SK-N-SH (cell line): ENCODE measurements around the gene PALLD. TPM values are rescaled to one million over a fixed set of nuclear protein-coding genes. Genes with fewer than 3 reads are reported as not detected.

Experiments
- CTCF ChIA-PET: fragments of 300-600, 350-600 bp; formaldehyde crosslinking; extraction: SDS; loops from one replicate; lab custom pipeline; 2021; lab: Yijun Ruan, JAX
- POLR2A ChIA-PET: fragments of 350-600 bp; sonication (Branson Sonifier 250); formaldehyde crosslinking; extraction: SDS; loops from one replicate; lab custom pipeline; 2020; ENCODE audit warnings: antibody characterized with exemption, inconsistent platforms; lab: Yijun Ruan, JAX
- DNase-seq: peaks from one replicate; pipeline ENCODE4 v3.0.0; 2012
- H2AFZ ChIP-seq: fragments of 200-600 bp; sonication (generic); 2 replicates; pipeline ENCODE4 v1.8.1; 2016; ENCODE audit warnings: antibody characterized with exemption, mild to moderate bottlenecking, low read depth
- H3F3A ChIP-seq: fragments of 200-600 bp; sonication (generic); replicated peaks from 2 replicates; pipeline ENCODE3; 2016; ENCODE audit warnings: antibody characterized with exemption, mild to moderate bottlenecking; ENCODE audit not compliant: insufficient read depth
- H3K27ac ChIP-seq, 2 experiments: fragments of 200-500 bp in 1 of 2; fragments of 200-600 bp in 1 of 2; sonication (Bioruptor generic) in 1 of 2; sonication (generic), shearing (Covaris generic) in 1 of 2; 2 replicates each; pipeline versions ENCODE4 v1.5.1 to v1.6.1; 2014 to 2016; ENCODE audit warnings: low read depth in 2 of 2, inconsistent platforms in 1 of 2, low read length in 1 of 2, mild to moderate bottlenecking in 1 of 2, mixed read lengths in 1 of 2
- H3K27me3 ChIP-seq: fragments of 200-600 bp; sonication (generic), shearing (Covaris generic); 2 replicates; pipeline ENCODE4 v1.6.1; 2016; ENCODE audit warnings: mixed run types; ENCODE audit not compliant: insufficient read depth
- H3K36me3 ChIP-seq, 2 experiments: fragments of 200-500 bp in 1 of 2; fragments of 200-600 bp in 1 of 2; sonication (Bioruptor generic) in 1 of 2; sonication (generic) in 1 of 2; replicated peaks in 1 of 2; 2 replicates each; pipeline versions ENCODE3 to v1.5.1; 2014 to 2016; ENCODE audit warnings: low read length in 1 of 2, mild to moderate bottlenecking in 1 of 2; ENCODE audit not compliant: insufficient read depth in 2 of 2, control insufficient read depth in 1 of 2
- H3K4me1 ChIP-seq, 2 experiments: fragments of 200-500 bp in 1 of 2; fragments of 200-600 bp in 1 of 2; sonication (Bioruptor generic) in 1 of 2; sonication (generic), shearing (Covaris generic) in 1 of 2; 2 replicates each; pipeline versions ENCODE4 v1.5.1 to v1.6.1; 2014 to 2016; ENCODE audit warnings: low read depth in 1 of 2, low read length in 1 of 2, mixed run types in 1 of 2; ENCODE audit not compliant: insufficient read depth in 2 of 2, control insufficient read depth in 1 of 2
- H3K4me2 ChIP-seq: fragments of 200-600 bp; sonication (generic), shearing (Covaris generic); 2 replicates; pipeline ENCODE4 v1.6.1; 2017; ENCODE audit warnings: mixed run types
- H3K4me3 ChIP-seq, 2 experiments: fragments of 200-500 bp in 1 of 2; fragments of 200-600 bp in 1 of 2; sonication (Bioruptor generic) in 1 of 2; sonication (generic), shearing (Covaris generic) in 1 of 2; 2 replicates each; pipeline versions ENCODE4 v1.5.1 to v1.8.1; 2014 to 2016; ENCODE audit warnings: low read depth in 2 of 2, inconsistent platforms in 1 of 2, low read length in 1 of 2, mild to moderate bottlenecking in 1 of 2, mixed read lengths in 1 of 2, moderate library complexity in 1 of 2
- H3K79me2 ChIP-seq: fragments of 200-600 bp; sonication (generic); 2 replicates; pipeline ENCODE4 v1.8.1; 2017; ENCODE audit warnings: mild to moderate bottlenecking; ENCODE audit not compliant: insufficient read depth
- H3K9ac ChIP-seq: fragments of 200-600 bp; sonication (generic); 2 replicates; pipeline ENCODE4 v1.6.1; 2017; ENCODE audit warnings: mixed run types
- H3K9me2 ChIP-seq: fragments of 200-600 bp; sonication (generic); 2 replicates; pipeline ENCODE4 v1.6.1; 2017; ENCODE audit warnings: mixed run types
- H3K9me3 ChIP-seq: fragments of 200-600 bp; sonication (generic); 2 replicates; pipeline ENCODE4 v1.6.1; 2017; ENCODE audit warnings: mixed run types, mild to moderate bottlenecking, moderate library complexity
- H4K20me1 ChIP-seq: fragments of 200-600 bp; sonication (generic); 2 replicates; pipeline ENCODE4 v1.6.1; 2017; ENCODE audit warnings: mild to moderate bottlenecking, mixed run types; ENCODE audit not compliant: insufficient read depth
- FOSL2 ChIP-seq: IDR thresholded peaks from 2 replicates; pipeline ENCODE4 v1.4.0; 2012; ENCODE audit warnings: low read depth, mild to moderate bottlenecking, moderate library complexity, borderline replicate concordance
- FOXJ3 ChIP-seq: sonication (generic); formaldehyde crosslinking; IDR thresholded peaks from 2 replicates; pipeline ENCODE4 v1.5.1; 2020; ENCODE audit warnings: mild to moderate bottlenecking, missing genetic modification reagents
- GATA2 ChIP-seq: sonication (generic); formaldehyde crosslinking; IDR thresholded peaks from 2 replicates; pipeline ENCODE4 v1.5.0; 2020; ENCODE audit warnings: mild to moderate bottlenecking, missing genetic modification reagents
- JUND ChIP-seq: IDR thresholded peaks from 2 replicates; pipeline ENCODE4 v1.4.0; 2012
- MEF2A ChIP-seq: IDR thresholded peaks from 2 replicates; pipeline ENCODE4 v1.4.0; 2012; ENCODE audit warnings: low read depth, borderline replicate concordance
- NFIC ChIP-seq: IDR thresholded peaks from 2 replicates; pipeline ENCODE4 v1.4.0; 2012; ENCODE audit warnings: borderline replicate concordance
- RCOR1 ChIP-seq: fragments of 150-350 bp; IDR thresholded peaks from 2 replicates; pipeline ENCODE4 v1.6.1; 2017; ENCODE audit warnings: antibody characterized with exemption, low read length
- RFX5 ChIP-seq: IDR thresholded peaks from 2 replicates; pipeline ENCODE4 v1.6.1; 2012; ENCODE audit warnings: mild to moderate bottlenecking, improper control_type of control experiment, low read length
- SIN3A ChIP-seq: IDR thresholded peaks from 2 replicates; pipeline ENCODE4 v1.6.1; 2012; ENCODE audit warnings: low read depth, mild to moderate bottlenecking, low read length, moderate library complexity, borderline replicate concordance
- WGBS: methylation state at CpG from one replicate; pipeline ENCODE4 v1.1.6; 2017; ENCODE audit warnings: low lambda C conversion rate; 5-methylcytosine and 5-hydroxymethylcytosine counted together
- polyA plus RNA-seq, 3 experiments: library from polyadenylated mRNA; depleted of rRNA; stranded (reverse); fragments of >200 nt; gene quantifications; 2 replicates each; pipeline ENCODE4 v1.2.3, GENCODE V29; 2012
- TF ChIP-seq, protein P1 (sequence below): fragments of 150-350 bp; IDR thresholded peaks from 2 replicates; pipeline ENCODE4 v1.6.1; 2017; ENCODE audit warnings: antibody characterized with exemption, low read length, low read depth, borderline replicate concordance
- TF ChIP-seq, protein P2 (sequence below): fragments of 200-600 bp; sonication (generic); IDR thresholded peaks from 2 replicates; pipeline ENCODE4 v1.6.1; 2017; ENCODE audit warnings: antibody characterized with exemption, mild to moderate bottlenecking, moderate library complexity
- TF ChIP-seq, protein P3 (sequence below): IDR thresholded peaks from 2 replicates; pipeline ENCODE4 v1.4.0; 2012; ENCODE audit warnings: low read depth

Gene PALLD
- polyA plus RNA-seq, 1 of the 3 experiments (the other 2 are of a cell fraction) = 33.0 TPM

DNA sequence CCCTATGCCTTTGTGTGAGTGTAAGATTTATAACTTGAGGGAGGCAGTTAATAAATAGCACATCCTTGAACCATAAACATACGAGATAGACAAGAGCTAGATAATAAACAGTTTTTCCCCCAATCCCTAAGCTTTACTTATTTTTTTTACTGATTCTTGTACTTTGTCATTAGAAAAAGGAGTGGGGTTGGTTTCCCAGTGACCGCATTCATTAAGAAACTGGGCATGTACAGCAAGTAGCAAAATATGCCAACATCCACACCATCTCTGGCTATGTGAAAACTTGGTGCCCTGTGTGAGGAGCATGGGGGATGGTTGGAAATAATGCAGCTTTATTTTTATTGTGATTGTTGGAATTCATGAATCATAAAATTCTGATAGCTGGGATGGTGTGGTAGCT lies 337.0 kb downstream of the PALLD start:
- 77% methylated on average over 2 of the region's 2 CpGs for WGBS
- Histone ChIP-seq H3K4me2 (peak overlapping the region; percentile 89), H3K27ac (peak overlapping the region in 1 of 2 experiments; percentile 80; a peak in 3 of 4 replicates), H3K4me3 (peak overlapping the region; percentile 82 to 93; a peak in 2 of 4 replicates), H3K9ac (peak overlapping the region; percentile 96; the same call in 1 of the 2 replicates), H3K79me2 (peaks cover 70% of the 10 kb centered on the region), H4K20me1 (peaks cover 52% of the 10 kb centered on the region), H3K4me1 (peaks cover 10 to 13% of the 10 kb centered on the region in 2 experiments; a peak in 3 of 4 replicates), H3K9me2 (no peaks in the 10 kb centered on the region), H3K27me3 (no peaks in the 10 kb centered on the region), H3F3A (no peaks in the 10 kb centered on the region), H2AFZ (no peak overlapping the region), H3K36me3 (peaks cover 15 to 29% of the 10 kb centered on the region in 2 experiments), H3K9me3 (no peaks in the 10 kb centered on the region)
- CTCF ChIA-PET = interaction anchor here (0.9 to 4.8 kb wide), 12 partner anchors 8 to 247 kb away, joined by 3 to 61 read pairs (median 4); no protein-coding TSS in a partner anchor
- no peak for DNase-seq
- TF ChIP-seq FOXJ3 (CRISPR knock-in tag) (no peak), SIN3A (no peak), RFX5 (no peak), JUND (no peak), FOSL2 (no peak)
- TF ChIP-seq, protein P1, sequence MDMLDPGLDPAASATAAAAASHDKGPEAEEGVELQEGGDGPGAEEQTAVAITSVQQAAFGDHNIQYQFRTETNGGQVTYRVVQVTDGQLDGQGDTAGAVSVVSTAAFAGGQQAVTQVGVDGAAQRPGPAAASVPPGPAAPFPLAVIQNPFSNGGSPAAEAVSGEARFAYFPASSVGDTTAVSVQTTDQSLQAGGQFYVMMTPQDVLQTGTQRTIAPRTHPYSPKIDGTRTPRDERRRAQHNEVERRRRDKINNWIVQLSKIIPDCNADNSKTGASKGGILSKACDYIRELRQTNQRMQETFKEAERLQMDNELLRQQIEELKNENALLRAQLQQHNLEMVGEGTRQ = no peak
- POLR2A ChIA-PET = interaction anchor here (0.9 kb wide), 1 partner anchor 86 kb away, joined by 3 read pairs; no protein-coding TSS in a partner anchor

DNA sequence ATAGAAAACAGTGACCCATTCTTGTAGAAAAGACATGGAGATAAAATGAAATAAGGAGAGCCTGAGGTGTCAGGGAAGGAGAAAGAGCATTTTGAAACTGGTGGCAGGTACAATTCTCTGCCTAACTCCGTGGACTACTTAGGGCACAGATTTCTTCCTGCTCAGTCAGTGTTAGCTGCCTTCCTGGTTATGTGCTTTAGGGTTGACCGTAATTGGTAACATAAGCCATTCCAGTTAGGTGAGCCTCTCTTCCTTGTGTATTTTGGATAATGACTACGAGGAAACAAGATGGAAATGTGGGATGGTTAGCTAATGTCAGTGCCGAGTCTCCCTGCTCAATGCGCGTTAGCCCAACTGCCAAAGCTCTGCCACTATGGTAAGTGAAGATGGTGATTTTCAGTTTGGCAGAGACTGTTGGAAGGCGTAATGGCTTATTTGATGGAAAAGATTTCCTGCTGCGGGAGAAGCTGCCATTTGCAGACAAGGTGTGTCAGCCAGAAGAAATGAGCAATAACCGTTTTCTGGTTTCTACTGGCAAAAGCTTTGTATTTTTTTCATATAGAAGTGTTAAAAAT lies 339.1 kb downstream of the PALLD start:
- Histone ChIP-seq H4K20me1 (peaks cover 71% of the 10 kb centered on the region), H3K9ac (no peak overlapping the region), H3K36me3 (peaks cover 15 to 31% of the 10 kb centered on the region in 2 experiments), H3K9me3 (no peaks in the 10 kb centered on the region), H2AFZ (no peak overlapping the region)
- no peak for DNase-seq
- CTCF ChIA-PET = interaction anchor here (0.6 to 1.2 kb wide), 3 partner anchors 44 to 770 kb away, joined by 3 read pairs; no protein-coding TSS in a partner anchor
- WGBS = 95% methylated on average over 9 of the region's 9 CpGs
- TF ChIP-seq JUND (no peak), GATA2 (no peak), MEF2A (no peak), NFIC (no peak), RCOR1 (no peak)
- TF ChIP-seq, protein P2, sequence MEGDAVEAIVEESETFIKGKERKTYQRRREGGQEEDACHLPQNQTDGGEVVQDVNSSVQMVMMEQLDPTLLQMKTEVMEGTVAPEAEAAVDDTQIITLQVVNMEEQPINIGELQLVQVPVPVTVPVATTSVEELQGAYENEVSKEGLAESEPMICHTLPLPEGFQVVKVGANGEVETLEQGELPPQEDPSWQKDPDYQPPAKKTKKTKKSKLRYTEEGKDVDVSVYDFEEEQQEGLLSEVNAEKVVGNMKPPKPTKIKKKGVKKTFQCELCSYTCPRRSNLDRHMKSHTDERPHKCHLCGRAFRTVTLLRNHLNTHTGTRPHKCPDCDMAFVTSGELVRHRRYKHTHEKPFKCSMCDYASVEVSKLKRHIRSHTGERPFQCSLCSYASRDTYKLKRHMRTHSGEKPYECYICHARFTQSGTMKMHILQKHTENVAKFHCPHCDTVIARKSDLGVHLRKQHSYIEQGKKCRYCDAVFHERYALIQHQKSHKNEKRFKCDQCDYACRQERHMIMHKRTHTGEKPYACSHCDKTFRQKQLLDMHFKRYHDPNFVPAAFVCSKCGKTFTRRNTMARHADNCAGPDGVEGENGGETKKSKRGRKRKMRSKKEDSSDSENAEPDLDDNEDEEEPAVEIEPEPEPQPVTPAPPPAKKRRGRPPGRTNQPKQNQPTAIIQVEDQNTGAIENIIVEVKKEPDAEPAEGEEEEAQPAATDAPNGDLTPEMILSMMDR = no peak
- TF ChIP-seq, protein P3, sequence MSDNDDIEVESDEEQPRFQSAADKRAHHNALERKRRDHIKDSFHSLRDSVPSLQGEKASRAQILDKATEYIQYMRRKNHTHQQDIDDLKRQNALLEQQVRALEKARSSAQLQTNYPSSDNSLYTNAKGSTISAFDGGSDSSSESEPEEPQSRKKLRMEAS = no peak
- TF ChIP-seq, all 33 proteins: peak for 0
- Histone ChIP-seq H3K27me3 (no peaks in the 10 kb centered on the region), H3K4me3 (no peak overlapping the region), H3K27ac (no peak overlapping the region), H3K4me2 (no peak overlapping the region), H3K4me1 (peaks cover 10 to 11% of the 10 kb centered on the region in 2 experiments; a peak in 3 of 4 replicates), H3K9me2 (no peaks in the 10 kb centered on the region), H3F3A (no peaks in the 10 kb centered on the region), H3K79me2 (peaks cover 91% of the 10 kb centered on the region)
- POLR2A ChIA-PET = no interaction called here
